ENCODE results near the gene SMARCD1.

Gene SMARCD1

DNA sequence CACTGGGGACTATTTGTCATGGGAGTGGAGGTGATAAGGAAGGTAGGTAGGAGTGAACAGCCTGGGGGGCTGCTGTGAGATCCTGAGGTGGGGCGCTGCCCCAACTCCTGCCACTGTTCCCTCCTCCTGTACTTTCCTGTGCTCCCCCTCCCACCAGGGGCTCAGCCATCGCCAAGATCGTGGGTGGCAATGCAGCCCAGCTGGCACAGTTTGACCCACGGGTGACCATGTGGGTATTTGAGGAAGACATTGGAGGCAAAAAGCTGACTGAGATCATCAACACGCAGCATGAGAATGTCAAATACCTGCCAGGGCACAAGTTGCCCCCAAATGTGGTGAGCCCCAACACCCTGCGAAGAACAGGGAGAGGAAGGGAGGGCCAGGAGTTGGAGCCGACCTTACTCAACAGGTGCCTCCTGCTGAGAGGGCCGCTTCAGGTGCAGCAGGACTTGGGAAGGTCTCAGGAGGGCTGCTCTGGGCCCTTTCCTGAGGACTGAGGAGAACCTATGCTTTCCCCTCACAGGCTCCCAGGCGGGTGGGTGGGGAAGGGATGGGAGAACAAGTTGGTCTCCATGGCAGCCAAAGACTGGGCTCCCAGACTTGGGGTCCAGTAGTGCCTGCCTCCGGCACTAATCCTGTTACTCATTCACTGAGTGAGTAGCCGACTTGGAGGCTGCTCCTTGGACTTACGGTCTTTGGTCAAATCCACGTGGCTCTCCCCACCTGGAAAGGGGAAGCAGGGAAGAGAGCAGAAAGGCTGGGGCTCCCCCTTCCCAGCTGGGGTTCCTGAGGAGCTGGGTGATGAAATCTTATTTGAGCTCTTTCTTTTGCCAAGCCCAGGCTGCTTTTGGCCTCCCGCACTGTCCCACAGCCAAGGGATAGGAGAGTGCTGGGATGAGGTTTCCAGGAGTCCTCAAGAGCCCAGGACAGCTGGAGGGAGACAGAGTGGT, 19.6 kb downstream of the SMARCD1 start:
- no peak for DNase-seq

DNA sequence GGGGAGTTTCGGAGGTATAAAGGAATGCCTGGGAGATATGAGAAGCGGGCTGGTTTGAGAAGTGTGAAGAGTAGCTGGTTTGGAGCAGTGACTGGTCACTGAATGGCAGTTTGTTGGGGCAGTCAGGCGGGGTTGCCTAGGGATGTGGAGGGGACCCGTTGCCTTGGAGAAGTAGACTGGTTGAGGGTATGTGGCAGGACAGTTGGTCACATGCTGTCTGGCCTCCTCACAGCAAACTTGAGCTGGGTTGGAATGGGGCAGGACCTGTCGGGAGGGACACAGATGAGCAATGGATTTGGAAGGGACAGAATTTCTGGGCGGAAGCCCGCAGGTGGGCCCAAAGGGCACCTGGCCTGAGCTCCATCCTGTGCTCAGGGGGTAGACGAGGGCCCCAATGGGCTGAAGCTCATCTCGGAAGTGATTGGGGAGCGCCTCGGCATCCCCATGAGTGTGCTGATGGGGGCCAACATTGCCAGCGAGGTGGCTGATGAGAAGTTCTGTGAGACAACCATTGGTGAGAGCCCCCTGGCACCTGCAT, 20.8 kb downstream of the SMARCD1 start:
- no peak for DNase-seq

DNA sequence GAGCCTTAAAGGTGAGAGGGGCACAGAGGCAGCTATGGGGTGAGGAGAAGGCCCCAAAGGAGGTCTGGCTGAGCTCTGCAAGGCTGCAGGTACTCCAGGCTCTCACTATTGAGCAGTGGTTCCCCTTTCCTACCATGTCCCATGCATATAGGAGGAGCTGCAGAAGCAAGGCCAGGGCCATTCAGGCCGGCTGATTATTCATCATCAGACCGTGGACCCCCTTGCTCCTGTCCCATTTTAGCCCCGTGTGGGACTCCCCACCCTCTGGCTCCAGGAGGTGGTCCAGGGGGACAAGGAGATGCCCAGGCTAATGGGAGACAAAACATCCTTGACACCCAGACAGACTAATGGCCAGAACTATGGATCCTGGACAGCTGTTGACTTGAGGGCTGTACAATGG, 21.8 kb downstream of the SMARCD1 start:
- DNase-seq: no peak

DNA sequence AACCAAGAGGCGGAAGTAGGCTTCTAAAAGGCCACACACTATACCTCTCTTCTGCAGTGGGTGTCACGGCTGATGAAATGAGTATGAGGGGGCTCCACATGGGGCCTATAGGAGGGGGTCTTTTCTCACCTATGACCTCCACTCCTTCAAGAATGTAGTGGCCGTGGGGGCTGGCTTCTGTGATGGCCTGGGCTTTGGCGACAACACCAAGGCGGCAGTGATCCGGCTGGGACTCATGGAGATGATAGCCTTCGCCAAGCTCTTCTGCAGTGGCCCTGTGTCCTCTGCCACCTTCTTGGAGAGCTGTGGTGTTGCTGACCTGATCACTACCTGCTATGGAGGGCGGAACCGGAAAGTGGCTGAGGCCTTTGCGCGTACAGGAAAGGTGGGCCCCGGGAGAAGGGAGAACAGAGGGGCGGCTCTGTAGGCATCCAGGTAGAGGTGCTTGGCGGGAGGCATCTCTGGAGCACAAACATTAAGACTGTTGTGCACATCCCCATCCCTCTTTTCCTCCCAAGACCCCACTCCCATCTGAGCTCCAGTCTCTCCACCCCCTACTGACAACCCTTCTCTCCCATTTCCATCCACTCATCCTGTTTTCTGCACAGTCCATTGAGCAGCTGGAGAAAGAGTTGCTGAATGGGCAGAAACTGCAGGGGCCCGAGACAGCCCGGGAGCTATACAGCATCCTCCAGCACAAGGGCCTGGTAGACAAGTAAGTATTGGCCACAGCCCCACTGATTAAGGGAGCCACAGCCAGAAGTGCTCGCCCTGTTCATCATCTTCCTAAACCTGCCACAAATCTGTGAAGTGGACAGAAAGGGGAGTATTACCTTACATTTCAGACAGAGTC, 22.5 kb downstream of the SMARCD1 start:
- no peak for DNase-seq

DNA sequence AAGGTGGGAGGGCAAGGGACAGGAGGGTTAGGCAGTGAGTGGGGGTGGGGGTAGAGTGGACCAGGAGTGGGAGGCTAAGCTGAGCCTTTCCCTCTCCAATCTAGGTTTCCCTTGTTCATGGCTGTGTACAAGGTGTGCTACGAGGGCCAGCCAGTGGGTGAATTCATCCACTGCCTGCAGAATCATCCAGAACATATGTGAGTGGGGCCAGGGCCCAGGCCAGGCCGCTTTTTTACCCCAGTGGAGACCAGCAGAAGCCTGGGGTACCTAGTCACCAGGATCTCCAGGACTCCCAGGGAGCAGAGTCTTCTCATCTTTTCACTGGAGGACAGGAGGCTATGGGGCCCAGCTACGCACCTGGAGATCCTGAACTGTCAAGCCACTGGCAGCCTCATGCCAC, 24.2 kb downstream of the SMARCD1 start:
- DNase-seq: no peak

DNA sequence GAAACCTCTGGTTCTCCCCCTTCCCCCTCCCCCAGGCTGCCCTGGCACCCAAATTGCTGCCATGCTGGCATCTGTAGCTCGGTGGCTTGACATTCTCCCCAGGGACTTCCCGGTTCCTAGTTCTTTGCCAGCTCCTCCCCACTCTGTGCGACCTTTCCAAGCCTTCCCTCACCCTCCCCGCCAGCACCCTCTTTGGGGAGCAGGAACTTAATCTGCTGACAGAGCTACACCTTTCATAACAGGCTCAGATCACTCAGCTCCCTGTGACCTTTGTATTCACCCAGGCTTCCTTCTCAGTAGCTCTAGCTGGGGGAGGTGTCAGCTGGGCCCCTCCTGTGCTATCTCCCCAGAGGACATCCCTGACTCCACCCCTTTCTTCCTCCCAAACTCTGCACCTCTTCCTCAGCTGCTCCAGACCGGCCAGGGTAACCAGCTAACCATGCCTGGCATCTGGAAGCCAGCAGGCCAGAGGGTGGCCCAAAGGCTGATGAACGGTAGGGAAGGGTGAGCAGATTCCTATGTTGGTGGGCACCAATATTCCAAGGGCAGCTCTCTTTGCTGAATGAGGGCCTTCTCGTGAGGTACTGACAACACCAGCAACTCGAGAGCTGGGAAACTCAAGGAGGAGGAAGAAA, 25.1 kb downstream of the SMARCD1 start:
- DNase-seq: no peak

DNA sequence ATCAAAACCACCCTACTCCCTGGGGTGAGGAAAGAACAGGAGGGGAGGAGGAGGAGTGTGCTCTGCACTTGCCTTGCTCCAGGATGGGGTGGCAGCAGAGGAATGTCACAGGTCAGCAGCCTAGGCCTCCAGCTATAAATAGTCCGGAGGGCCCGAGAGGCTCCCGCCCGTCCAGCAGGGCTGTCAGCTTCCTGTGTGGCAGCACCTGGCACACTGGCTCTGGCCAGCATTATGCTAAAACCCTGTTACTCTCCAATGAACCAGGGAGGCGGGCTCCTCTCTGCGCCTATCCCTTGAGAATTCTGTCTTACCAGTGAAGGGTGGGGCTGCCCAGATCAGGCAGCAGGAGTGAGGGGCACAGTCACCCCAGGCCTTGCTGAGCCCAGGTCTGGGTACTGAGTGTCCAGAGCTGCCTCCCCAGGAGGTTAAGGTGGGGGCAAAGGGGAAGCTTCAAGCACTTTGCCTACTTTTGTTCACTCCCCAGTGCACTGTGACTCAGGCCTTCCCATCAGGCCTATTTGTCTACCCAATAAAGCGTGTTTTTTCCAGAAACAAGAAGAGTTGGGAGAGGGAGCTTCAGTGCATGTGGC, 25.7 kb downstream of the SMARCD1 start:
- DNase-seq: no peak

DNA sequence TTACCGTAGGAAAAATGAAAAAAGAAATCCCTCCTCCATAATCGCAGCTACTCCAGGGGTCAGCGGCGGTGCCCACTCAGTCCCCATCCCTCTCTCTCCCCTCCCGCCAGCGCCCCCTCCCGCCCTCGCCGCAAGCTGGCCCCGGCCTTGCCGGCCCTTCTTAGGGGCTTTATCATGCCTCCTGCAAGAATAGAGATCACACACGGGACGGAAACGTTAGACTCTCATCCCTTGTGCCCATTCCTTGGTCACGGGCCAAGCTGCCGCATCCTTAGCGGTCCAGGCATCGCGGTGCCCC, 26.2 kb downstream of the SMARCD1 start:
- no peak for DNase-seq

DNA sequence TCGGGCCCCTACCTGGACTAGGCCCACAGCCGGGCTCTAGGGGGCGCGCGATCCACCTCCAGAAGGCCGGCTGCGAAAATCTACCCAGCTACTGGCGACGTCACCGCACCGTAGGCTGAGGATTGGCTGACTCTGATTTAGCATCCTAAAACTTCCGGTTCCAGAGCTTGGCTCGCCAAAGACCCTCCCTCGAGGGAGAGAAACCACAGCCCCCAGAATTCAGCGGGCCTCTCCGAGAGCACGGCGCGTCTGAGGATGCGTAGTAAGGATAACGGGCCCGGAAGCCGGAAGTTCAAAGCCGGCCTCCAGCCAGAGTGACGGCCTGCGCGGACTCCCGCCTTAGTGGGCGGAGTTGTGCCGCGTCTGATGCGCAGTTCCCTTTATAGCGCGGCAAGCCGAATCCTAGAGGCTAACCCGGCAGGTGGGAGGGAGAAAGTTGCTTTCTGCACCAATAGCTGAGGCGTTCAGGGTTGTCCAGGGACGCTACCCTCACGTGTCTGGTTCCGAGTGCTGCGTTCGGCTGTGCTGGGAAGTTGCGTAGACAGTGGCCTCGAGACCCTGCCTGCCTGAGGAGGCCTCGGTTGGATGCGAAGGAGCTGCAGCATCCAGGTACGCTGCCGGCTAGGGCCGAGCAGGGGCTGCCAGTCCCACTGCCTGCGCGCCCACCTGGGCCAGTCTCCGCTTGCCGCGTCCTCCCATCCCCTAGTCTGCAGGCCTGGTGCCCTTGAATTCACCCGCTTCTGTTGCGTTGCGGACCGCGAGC, 26.7 kb downstream of the SMARCD1 start, which contains the start of gene COX14:
Gene COX14 (plus strand): TSS at position 544 of the 763 bp plus-strand sequence. CDS start 7,808 bp downstream, outside the sequence.
- DNase-seq: peak; percentile 100

DNA sequence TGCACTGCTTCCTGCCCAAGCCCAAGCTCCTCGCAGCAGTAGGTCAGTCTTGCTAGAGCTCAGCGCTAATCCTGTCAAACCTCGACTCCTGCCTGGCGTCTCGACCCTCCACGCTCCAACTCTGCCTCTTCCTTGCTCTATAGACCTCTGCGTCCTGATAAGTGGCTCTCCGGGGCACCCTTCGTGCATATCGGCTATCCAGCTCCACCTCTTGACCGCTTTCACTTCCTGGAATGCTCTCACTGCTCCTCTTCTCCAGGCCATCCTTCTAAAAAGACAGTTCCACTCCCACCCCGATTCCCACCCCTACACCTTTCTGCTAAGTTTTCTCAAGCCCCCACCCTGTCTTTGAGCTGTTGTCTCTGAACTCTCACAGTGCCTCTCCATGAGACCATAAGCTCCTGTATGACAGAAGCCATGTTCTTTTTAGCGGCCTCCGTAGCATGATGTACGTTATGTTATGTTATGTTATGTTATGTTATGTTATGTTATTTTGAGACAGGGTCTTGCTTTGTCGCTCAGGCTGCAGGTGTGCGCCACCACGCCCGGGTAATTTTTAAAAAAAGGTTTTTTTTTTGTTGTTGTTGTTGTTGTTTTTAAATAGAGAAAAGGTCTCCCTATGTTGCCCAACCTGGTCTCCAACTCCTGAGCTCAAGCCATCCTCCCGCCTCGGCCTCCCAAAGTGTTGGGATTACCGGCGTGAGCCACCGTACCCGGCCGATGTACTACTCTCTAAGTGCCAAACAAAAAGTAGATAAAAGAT, 27.5 kb downstream of the SMARCD1 start:
- DNase-seq: no peak

DNA sequence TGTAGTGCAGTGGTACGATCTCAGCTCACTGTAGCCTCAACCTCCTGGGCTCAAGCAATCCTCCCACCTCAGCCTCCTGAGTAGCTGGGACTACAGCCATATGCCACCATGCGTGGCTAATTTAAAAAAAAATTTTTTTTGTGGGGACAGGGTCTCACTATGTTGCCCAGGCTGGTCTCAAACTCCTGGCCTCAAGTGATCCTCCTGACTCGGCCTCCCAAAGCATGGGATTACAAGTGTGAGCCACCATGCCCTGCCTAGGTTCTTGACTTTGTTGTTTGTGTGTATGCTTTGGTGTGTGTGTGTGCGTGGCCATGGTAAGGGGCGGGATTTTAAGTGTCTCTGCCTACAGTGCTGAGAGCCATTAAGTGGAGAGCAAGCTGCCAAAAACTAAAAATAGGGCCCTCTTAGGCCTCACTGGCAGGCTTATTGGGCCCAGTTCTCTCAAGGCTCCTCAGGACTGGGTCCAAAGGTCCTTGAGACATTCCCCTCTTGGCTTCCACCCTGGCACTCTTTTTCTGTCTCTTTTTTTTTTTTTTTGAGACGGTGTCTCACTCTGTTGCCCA, 32.0 kb downstream of the SMARCD1 start:
- DNase-seq: no peak

DNA sequence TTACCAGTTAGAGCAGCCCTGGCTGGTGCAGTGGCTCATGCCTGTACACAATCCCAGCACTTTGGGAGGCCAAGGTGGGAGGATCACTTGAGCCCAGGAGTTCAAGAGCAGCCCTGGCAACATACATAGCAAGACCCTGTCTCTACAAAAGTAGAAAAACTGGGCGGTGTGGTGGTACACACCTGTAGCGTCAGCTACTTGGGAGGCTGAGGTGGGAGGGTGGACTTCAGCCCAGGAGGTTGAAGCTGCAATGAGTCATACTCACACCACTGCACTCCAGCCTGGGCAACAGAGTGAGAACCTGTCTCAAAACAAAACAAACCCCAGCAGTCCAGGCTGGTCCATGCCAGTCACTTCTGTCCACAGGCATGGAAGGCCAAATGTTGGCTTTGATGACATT, 34.2 kb downstream of the SMARCD1 start:
- no peak for DNase-seq

DNA sequence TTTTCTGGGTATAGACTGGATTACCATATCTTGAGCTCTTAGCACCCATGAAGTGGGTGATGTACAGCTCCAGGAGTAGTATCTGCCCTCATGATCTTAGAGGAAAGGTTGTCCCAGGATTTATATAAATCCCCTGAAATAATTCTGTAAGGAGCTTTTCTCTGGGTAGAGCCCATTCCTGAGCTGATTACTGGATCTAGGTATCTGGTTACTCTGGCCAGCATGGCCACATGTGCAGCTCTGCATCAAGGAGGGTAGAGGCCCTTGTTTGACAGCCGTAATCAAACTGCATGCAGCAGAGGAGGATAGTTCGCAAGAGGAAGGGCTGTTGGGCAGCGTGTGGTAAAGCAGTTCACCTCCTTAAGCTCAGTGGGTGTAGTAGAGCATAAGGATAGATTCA, 35.4 kb downstream of the SMARCD1 start:
- DNase-seq: no peak

DNA sequence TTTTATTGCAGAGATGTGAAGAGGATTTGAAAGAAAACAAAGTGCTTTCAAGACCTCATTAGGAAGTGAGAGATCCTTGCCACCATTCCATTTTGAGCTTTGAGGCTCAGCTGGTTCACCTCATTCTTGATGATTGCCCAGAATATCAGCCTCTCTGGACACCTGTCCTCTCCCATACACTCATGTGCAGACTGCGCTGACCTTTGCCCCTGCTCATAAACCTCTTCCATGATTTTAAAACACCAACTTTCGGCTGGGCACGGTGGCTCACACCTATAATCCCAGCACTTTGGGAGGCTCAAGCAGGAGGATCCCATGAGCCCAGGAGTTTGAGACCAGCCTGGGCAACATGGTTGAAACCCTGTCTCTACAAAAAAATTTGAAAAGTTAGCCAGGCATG, 35.8 kb downstream of the SMARCD1 start:
- no peak for DNase-seq

DNA sequence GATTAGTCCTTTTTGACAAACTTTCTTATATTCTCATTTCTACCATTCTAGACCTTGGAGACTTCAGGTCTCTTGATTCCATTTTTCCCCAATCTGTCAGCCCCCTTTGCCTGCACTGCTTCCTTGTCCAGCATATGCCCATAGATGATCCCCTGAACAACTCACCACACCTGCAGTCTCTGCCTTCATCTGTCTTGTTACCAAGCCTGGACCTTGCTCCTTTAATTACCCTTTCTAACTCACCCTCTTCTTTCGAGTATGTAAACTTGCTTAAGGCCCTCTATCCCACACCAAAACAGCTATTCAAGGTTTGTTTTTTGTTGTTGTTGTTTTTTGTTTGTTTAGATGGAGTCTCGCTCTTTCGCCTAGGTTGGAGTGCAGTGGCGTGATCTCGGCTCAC, 36.5 kb downstream of the SMARCD1 start:
- no peak for DNase-seq

DNA sequence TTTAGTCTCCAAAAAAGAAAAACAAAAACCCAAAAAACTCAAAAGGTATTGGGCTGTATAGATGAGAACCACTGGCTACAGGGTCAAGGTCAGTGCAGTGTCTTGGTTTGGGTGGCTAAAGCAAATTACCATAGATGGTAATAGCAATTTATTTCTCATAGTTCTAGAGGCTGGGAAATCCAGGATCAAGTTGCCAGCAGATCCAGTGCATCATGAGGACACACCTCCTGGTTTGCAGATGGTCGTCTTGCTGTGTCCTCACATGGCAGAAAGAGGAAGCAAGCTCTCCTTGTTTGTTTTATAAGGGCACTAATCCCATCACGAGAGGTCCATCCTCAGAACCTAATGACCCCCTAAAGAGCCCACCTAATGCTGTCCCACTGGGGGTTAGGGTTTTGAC, 38.1 kb downstream of the SMARCD1 start:
- DNase-seq: no peak

DNA sequence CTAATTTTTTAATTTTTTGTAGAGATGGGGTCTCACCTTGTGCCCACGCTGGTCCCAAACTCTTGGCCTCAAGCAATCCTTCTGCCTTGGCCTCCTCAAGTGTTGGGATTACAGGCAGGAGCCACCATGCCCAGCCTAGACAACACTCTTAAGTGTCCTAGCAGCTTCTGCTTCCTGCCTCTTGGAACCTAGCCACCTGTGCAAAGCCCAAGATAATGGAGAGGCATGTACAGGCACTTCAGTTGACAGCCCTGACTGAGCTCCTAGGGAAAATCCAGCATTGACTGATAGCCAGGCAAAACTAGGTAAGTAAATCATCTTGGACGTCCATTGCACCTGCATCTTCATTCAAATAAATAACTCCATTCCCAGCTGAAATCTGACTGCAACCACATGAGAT, 42.4 kb downstream of the SMARCD1 start:
- no peak for DNase-seq

DNA sequence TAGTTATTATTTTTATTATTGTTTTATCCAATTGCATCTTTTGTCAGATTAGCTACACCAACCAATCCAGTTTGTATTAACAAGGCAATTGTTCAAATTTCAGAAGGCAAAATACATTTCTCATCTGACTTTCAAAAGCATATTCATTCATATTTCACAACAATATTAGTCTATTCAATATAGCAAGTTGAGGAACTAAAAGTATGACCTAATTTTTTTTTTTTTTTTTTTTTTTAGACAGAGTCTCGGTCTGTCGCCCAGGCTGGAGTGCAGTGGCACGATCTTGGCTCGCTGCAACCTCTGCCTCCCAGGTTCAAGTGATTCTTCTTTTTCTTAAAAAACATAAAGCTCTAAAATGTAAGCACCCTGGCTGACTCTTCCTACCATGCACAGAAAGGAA, 44.1 kb downstream of the SMARCD1 start:
- no peak for DNase-seq

DNA sequence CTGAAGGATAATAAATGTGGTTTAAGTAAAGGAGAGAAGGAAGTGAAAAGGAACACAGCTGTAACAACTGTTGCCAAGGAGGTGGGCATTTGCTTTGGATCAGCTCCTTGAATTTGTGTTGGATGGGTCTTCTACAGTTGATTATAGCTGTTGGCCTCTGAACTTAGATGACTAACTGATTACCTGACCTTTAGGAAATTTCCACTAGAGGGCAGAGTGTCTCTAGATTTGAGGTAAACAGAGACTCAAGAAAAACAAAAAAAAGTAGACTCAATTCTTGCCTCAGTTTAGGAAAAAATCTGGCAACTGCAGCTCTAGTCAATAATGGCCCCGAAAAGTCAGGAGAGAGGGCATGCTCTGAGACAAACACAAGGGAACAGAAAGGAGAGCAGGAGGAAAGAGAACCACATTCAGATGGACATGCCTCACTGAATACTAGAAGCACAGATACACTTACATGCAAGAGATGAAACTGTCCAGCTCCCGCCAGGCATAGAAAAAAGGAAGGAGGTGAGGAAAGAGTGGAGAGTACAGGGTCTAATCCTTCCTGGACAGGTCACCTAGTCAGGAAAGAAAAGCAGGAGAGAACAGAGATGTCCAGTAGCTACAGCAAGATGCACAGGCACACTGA, 47.5 kb downstream of the SMARCD1 start:
- peak; percentile 66 for DNase-seq

DNA sequence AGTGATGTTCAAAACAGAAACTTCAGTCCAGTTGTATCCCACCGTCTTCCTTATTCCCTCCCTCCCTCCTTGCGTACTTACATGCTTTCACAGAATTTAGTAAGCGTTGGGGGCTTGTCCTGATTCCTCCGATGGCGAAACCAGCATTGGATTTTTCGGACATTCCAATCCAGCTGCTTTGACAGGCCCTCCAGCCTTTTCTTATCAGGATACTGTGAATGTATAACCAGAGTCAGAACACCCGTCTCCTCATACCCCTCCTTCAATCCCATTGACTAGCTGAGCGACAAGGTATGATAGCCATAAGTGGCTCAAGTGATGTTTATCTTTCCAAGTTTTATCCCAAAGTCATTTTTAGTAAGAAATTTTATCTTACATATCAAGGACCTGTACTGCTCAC, 57.9 kb downstream of the SMARCD1 start:
- no peak for DNase-seq

Data from activated CD4-positive, alpha-beta T cell treated with anti-CD3 and anti-CD28 coated beads, Interleukin-10, Interleukin-2, amounts not matched to agents 100 ng/mL and 50 ng/mL, durations not matched to agents 16 hours and 8 hours (primary cell).